GM12878 (cell line): ENCODE data around the gene ADSS2. TPM values are rescaled to one million over a fixed set of nuclear protein-coding genes. Genes with fewer than 3 reads are reported as not detected.

Source experiments
- ATAC-seq: fragments of 200-7000 bp; cut with Tn5 transposase; 3 replicates; pipeline ENCODE4 v1.9.1; 2020; ENCODE audit warnings: mild to moderate bottlenecking, moderate library complexity
- Bru-seq: library from RNA; stranded (reverse); fragments of 400-500 nt; gene quantifications from one replicate; lab custom pipeline; 2021; lab: Mats Ljungman, UMichigan
- BruChase-seq, 2 experiments: library from RNA; stranded (reverse); fragments of 400-500 nt; gene quantifications; one replicate each; lab custom pipeline; 2021; lab: Mats Ljungman, UMichigan
- BruUV-seq: library from RNA; stranded (reverse); fragments of 400-500 nt; replicated peaks from 2 replicates; lab custom pipeline; 2021; lab: Mats Ljungman, UMichigan
- CTCF ChIA-PET: fragments of 300-600 bp; sonication (Branson Sonifier 250); formaldehyde crosslinking; extraction: SDS; loops from one replicate; lab custom pipeline; 2021; ENCODE audit warnings: inconsistent platforms; lab: Yijun Ruan, JAX
- POLR2A ChIA-PET: fragments of 350-600 bp; formaldehyde crosslinking; extraction: SDS; loops from one replicate; lab custom pipeline; 2021; ENCODE audit warnings: inconsistent platforms; lab: Charles Lee
- RAD21 ChIA-PET: fragments of 300-600 bp; sonication (Branson Sonifier 250); formaldehyde crosslinking; loops from one replicate; lab custom pipeline; 2023; ENCODE audit warnings: antibody characterized with exemption; ENCODE audit not compliant: unreplicated experiment; lab: Charles Lee
- SMC1A ChIA-PET: fragments of 300-600 bp; sonication (Branson Sonifier 250); formaldehyde crosslinking; loops from one replicate; lab custom pipeline; 2023; ENCODE audit not compliant: unreplicated experiment, uncharacterized antibody; lab: Charles Lee
- DNase-seq: peaks from one replicate; pipeline ENCODE4 v3.0.0-alpha.2; 2011; ENCODE audit warnings: low read depth, low spot score
- FAIRE-seq: peaks from 3 replicates; lab custom pipeline; 2011; peaks lifted over from hg19 to GRCh38; lab: Jason Lieb, UNC
- H2AFZ ChIP-seq: 2 replicates; pipeline ENCODE4 v1.6.0; 2011; ENCODE audit warnings: low read depth, low read length, control low read depth; ENCODE audit not compliant: control insufficient read depth
- H3K27ac ChIP-seq: 2 replicates; pipeline ENCODE4 v1.5.1; 2011; ENCODE audit warnings: control low read depth; ENCODE audit not compliant: control insufficient read depth, insufficient read depth
- H3K27me3 ChIP-seq, 2 experiments: replicated peaks in 1 of 2; 2 replicates each; pipeline versions ENCODE4 v1.6.0 to v1.6.1; 2011; ENCODE audit warnings: low read length in 1 of 2; ENCODE audit not compliant: control insufficient read depth in 2 of 2, insufficient read depth in 2 of 2
- H3K36me3 ChIP-seq, 2 experiments: 2 replicates each; pipeline ENCODE4 v1.5.1; 2011; ENCODE audit warnings: low read length in 1 of 2; ENCODE audit not compliant: control insufficient read depth in 2 of 2, insufficient read depth in 2 of 2
- H3K4me1 ChIP-seq: 2 replicates; pipeline ENCODE4 v1.6.1; 2011; ENCODE audit warnings: mild to moderate bottlenecking, low read length, moderate library complexity, mixed read lengths; ENCODE audit not compliant: control insufficient read depth, insufficient read depth
- H3K4me2 ChIP-seq: 2 replicates; pipeline ENCODE4 v1.6.0; 2011; ENCODE audit warnings: control low read depth; ENCODE audit not compliant: control insufficient read depth, insufficient read depth
- H3K4me3 ChIP-seq: fragments of 200-600 bp; sonication (generic); 2 replicates; pipeline ENCODE4 v1.5.1; 2016
- H3K79me2 ChIP-seq: 2 replicates; pipeline ENCODE4 v1.6.0; 2011; ENCODE audit warnings: low read length; ENCODE audit not compliant: control insufficient read depth, insufficient read depth
- H3K9ac ChIP-seq: 2 replicates; pipeline ENCODE4 v1.8.0; 2011; ENCODE audit warnings: low read length, control low read depth, mixed read lengths; ENCODE audit not compliant: control insufficient read depth, insufficient read depth
- H3K9me3 ChIP-seq: replicated peaks from 3 replicates; pipeline ENCODE4 v1.5.1; 2011; ENCODE audit warnings: mild to moderate bottlenecking, low read length; ENCODE audit not compliant: control insufficient read depth, insufficient read depth
- H4K20me1 ChIP-seq: 2 replicates; pipeline ENCODE4 v1.6.0; 2011; ENCODE audit not compliant: control insufficient read depth, insufficient read depth
- DPF2 ChIP-seq: fragments of 450-650 bp; IDR thresholded peaks from 2 replicates; pipeline ENCODE4 v1.6.1; 2017; ENCODE audit warnings: mild to moderate bottlenecking
- EP300 ChIP-seq, 2 experiments: fragments of 150-350 bp in 1 of 2; IDR thresholded peaks; 2 replicates each; pipeline ENCODE4 v1.6.1; 2011 to 2012; ENCODE audit warnings: low read depth in 2 of 2, low read length in 2 of 2, borderline replicate concordance in 1 of 2, improper control_type of control experiment in 1 of 2, inconsistent platforms in 1 of 2; ENCODE audit not compliant: control insufficient read depth in 1 of 2
- GATAD2B ChIP-seq: fragments of 450-650 bp; conservative IDR thresholded peaks from 2 replicates; pipeline ENCODE4 v1.6.1; 2017; ENCODE audit warnings: low read depth, mild to moderate bottlenecking, moderate library complexity
- MEF2B ChIP-seq: fragments of 450-650 bp; IDR thresholded peaks from 2 replicates; pipeline ENCODE4 v1.6.1; 2018; ENCODE audit warnings: mild to moderate bottlenecking, moderate library complexity; ENCODE audit not compliant: partially characterized antibody, poor library complexity, severe bottlenecking
- RAD51 ChIP-seq: fragments of 450-650 bp; IDR thresholded peaks from 2 replicates; pipeline ENCODE4 v1.6.1; 2016; ENCODE audit warnings: moderate library complexity, mild to moderate bottlenecking, inconsistent platforms
- SMAD1 ChIP-seq: fragments of 450-650 bp; IDR thresholded peaks from 2 replicates; pipeline ENCODE4 v1.6.1; 2018; ENCODE audit warnings: mild to moderate bottlenecking, low read depth; ENCODE audit not compliant: partially characterized antibody
- WGBS: methylation state at CpG from one replicate; pipeline ENCODE4 v1.1.6; 2016; ENCODE audit warnings: low lambda C conversion rate; ENCODE audit not compliant: insufficient replicate concordance, insufficient coverage; ENCODE audit errors: missing lambda C conversion rate; 5-methylcytosine and 5-hydroxymethylcytosine counted together
- in situ Hi-C: fragments of 300-500 bp; cut with MboI; formaldehyde crosslinking; loops from 9 replicates; pipeline ENCODE4 v1.14.3; 2018; ENCODE audit warnings: mixed read lengths
- intact Hi-C: fragments of 100-400 bp; cut with micrococcal nuclease; formaldehyde crosslinking; loops from one replicate; pipeline ENCODE4 v1.14.2; 2022; ENCODE audit not compliant: unreplicated experiment
- long read RNA-seq, 2 experiments: library from polyadenylated mRNA; unstranded; transcript quantifications; one replicate each; pipeline ENCODE4 v2.0.0, GENCODE V29; 2019 to 2020
- polyA minus RNA-seq, 3 experiments: library from RNA; depleted of rRNA, polyadenylated mRNA; stranded (reverse); fragments of >200 nt; gene quantifications; 2 replicates each; pipeline ENCODE4 v1.2.3, GENCODE V29; 2011
- polyA plus RNA-seq, 11 experiments: library from polyadenylated mRNA; depleted of rRNA in 4 of 11; unstranded in 6 of 11; stranded (reverse) in 5 of 11; fragments of >200 nt; fragmentation: Nextera tagmentation in 4 of 11; fragmentation: Illumina TruSeq in 1 of 11; extraction: Ambion mirVana in 4 of 11; extraction: Trizol in 1 of 11; gene quantifications; 1 replicate in 1 of 11; 2 replicates in 10 of 11; pipeline versions ENCODE4 v1.2.1 to v1.2.3, GENCODE V29; 2011 to 2016; ENCODE audit warnings: inconsistent platforms in 2 of 11, missing spikeins in 2 of 11, low read depth in 1 of 11
- total RNA-seq, 4 experiments: library from RNA; depleted of rRNA in 3 of 4; stranded (reverse); fragments of >200 nt in 3 of 4; fragmentation: Illumina TruSeq in 1 of 4; extraction: Trizol in 1 of 4; gene quantifications; 2 replicates each; pipeline versions ENCODE4 v1.2.1 to v1.2.3, GENCODE V29; 2013 to 2021
- TF ChIP-seq, protein P1 (sequence below): IDR thresholded peaks from 2 replicates; pipeline ENCODE4 v1.6.1; 2011; ENCODE audit warnings: low read depth, low read length, improper control_type of control experiment, borderline replicate concordance
- TF ChIP-seq, protein P2 (sequence below): fragments of 450-650 bp; IDR thresholded peaks from 2 replicates; pipeline ENCODE4 v1.6.1; 2017; ENCODE audit warnings: antibody characterized with exemption, mild to moderate bottlenecking, moderate library complexity
- TF ChIP-seq, protein P3 (sequence below): fragments of 450-650 bp; formaldehyde crosslinking; IDR thresholded peaks from 2 replicates; pipeline ENCODE4 v1.5.0; 2022; ENCODE audit warnings: mild to moderate bottlenecking, missing genetic modification characterization

The ADSS2 gene
- total RNA-seq (2013; cell fraction: nucleolus; rRNA removed) = 83.9 and 86.4 TPM in 2 replicates
- total RNA-seq (2014; rRNA removed) = 36.4 and 45.2 TPM in 2 replicates
- 42.0 and 45.3 TPM in 2 replicates for total RNA-seq (2014; rRNA removed; fragmentation: Illumina TruSeq; extraction: Trizol)
- 38.3 and 41.5 TPM in 2 replicates for total RNA-seq (2021)
- 16.6 TPM for polyA plus RNA-seq (2011; ENCODE audit: low read depth)
- polyA plus RNA-seq (2011; rRNA removed) = 39.8 and 68.1 TPM in 2 replicates
- 12.3 and 13.9 TPM in 2 replicates for polyA plus RNA-seq (2011; cell fraction: cytosol; rRNA removed)
- 19.8 and 26.7 TPM in 2 replicates for polyA plus RNA-seq (2011; cell fraction: nucleus; rRNA removed)
- polyA plus RNA-seq (2012) = 24.8 and 28.8 TPM in 2 replicates
- polyA plus RNA-seq (2014; fragmentation: Illumina TruSeq; extraction: Trizol) = 49.3 and 62.7 TPM in 2 replicates
- 10 to 100 TPM in 1 of 2 experiments, 1 to 10 TPM in 1; 8.1 to 15.6 TPM for polyA plus RNA-seq (2014; fragmentation: Nextera tagmentation; extraction: Ambion mirVana)
- 38.6 and 47.8 TPM in 2 replicates for polyA plus RNA-seq (2014; rRNA removed)
- polyA plus RNA-seq (2016; fragmentation: Nextera tagmentation; extraction: Ambion mirVana) = 10 to 100 TPM; 38.0 to 43.5 TPM
- 11.4 and 17.5 TPM in 2 replicates for polyA minus RNA-seq (2011; rRNA and poly(A)+ RNA removed)
- polyA minus RNA-seq (2011; cell fraction: cytosol; rRNA and poly(A)+ RNA removed) = 10.8 and 12.1 TPM in 2 replicates
- polyA minus RNA-seq (2011; cell fraction: nucleus; rRNA and poly(A)+ RNA removed) = 14.4 and 30.3 TPM in 2 replicates
- Bru-seq, nascent RNA = percentile 90 among the genes with signal in this experiment
- percentile 86 among the genes with signal in this experiment for BruChase-seq, experiment 1, labeled RNA remaining after a 6-hour chase
- BruChase-seq, experiment 2, labeled RNA remaining after a 2-hour chase = percentile 90 among the genes with signal in this experiment
- long read RNA-seq, experiment 1, transcript ADSS-201 (13 exons, 2,780 nt) = major isoform, 45 of 53 reads
- long read RNA-seq, experiment 1, partial matches to known transcripts = 6 of 53 reads
- long read RNA-seq, experiment 1, other reads (novel, unspliced or antisense) = 2 of 53 reads
- long read RNA-seq, experiment 2, transcript ADSS-201 (13 exons, 2,780 nt) = major isoform, 338 of 379 reads
- long read RNA-seq, experiment 2, partial matches to known transcripts = 14 of 379 reads
- long read RNA-seq, experiment 2, other reads (novel, unspliced or antisense) = 27 of 379 reads

DNA sequence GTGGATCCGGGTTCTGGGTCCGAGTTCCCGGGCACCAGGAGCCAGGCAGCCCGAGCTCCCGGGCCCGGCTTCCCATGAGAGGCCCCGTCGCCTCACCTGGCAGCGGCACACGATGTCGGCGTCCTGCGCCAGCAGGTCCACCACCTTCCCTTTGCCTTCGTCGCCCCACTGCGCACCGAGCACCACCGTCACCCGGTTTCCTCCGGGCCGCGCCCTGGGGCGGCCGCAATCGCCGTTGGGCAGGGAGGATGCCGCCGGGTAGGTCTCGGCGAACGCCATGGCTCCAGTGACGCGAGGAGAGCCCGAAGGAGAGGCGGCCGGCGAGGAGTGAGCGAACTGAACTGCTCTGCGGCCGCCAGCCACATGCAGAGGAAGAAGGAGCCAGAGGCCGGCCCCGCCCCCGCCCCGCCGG lies at the start of gene ADSS2:
Gene ADSS2, minus strand, starts transcription at position 371 of the 412 bp plus-strand sequence. Its CDS starts 92 bp downstream, at position 279.
- Histone ChIP-seq H3K27me3 (no peaks in the 10 kb centered on the region), H3K36me3 (peaks cover 0 to 3% of the 10 kb centered on the region in 2 experiments; a peak in 1 of 4 replicates), H3K4me1 (peaks cover 4% of the 10 kb centered on the region; the same call in 1 of the 2 replicates), H3K79me2 (peaks cover 50% of the 10 kb centered on the region), H3K4me2 (peak within 1 kb of the TSS; percentile 94), H3K9me3 (no peaks in the 10 kb centered on the region; the same call in 2 of the 3 replicates), H3K4me3 (peak within 1 kb of the TSS; percentile 96), H3K9ac (peak within 1 kb of the TSS; percentile 95), H3K27ac (peak within 1 kb of the TSS; percentile 93), H2AFZ (peak within 1 kb of the TSS; percentile 78), H4K20me1 (no peaks in the 10 kb centered on the region)
- WGBS = under 1% methylated on average over 34 of the region's 45 CpGs
- intact Hi-C loops = loop anchor here (1.0 to 10.0 kb wide), 6 partner anchors 132 to 1194 kb away; partner anchors contain the start of genes CEP170, COX20 and SDCCAG8
- no peak for ATAC-seq
- ChIA-PET SMC1A (interaction anchor here (0.8 kb wide), 1 partner anchor 129 kb away, joined by 5 read pairs; no protein-coding TSS in a partner anchor), RAD21 (no interaction called here), CTCF (no interaction called here), POLR2A (no interaction called here)
- no peak for FAIRE-seq
- in situ Hi-C loops = loop anchor here (5.0 to 10.0 kb wide), 2 partner anchors 201 to 523 kb away; partner anchors contain the start of gene DESI2
- BruUV-seq = no TSS peak
- DNase-seq = no peak
- TF ChIP-seq RAD51 = no peak
- no peak for TF ChIP-seq EP300 (IDR thresholded peaks at IDR 0.05; ENCODE audit: borderline replicate concordance in 1 of 2, control insufficient read depth in 1 of 2, low read depth in 2 of 2, low read length in 2 of 2)
- TF ChIP-seq, protein P1, sequence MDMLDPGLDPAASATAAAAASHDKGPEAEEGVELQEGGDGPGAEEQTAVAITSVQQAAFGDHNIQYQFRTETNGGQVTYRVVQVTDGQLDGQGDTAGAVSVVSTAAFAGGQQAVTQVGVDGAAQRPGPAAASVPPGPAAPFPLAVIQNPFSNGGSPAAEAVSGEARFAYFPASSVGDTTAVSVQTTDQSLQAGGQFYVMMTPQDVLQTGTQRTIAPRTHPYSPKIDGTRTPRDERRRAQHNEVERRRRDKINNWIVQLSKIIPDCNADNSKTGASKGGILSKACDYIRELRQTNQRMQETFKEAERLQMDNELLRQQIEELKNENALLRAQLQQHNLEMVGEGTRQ = no peak
- no peak for TF ChIP-seq SMAD1
- TF ChIP-seq, protein P2, sequence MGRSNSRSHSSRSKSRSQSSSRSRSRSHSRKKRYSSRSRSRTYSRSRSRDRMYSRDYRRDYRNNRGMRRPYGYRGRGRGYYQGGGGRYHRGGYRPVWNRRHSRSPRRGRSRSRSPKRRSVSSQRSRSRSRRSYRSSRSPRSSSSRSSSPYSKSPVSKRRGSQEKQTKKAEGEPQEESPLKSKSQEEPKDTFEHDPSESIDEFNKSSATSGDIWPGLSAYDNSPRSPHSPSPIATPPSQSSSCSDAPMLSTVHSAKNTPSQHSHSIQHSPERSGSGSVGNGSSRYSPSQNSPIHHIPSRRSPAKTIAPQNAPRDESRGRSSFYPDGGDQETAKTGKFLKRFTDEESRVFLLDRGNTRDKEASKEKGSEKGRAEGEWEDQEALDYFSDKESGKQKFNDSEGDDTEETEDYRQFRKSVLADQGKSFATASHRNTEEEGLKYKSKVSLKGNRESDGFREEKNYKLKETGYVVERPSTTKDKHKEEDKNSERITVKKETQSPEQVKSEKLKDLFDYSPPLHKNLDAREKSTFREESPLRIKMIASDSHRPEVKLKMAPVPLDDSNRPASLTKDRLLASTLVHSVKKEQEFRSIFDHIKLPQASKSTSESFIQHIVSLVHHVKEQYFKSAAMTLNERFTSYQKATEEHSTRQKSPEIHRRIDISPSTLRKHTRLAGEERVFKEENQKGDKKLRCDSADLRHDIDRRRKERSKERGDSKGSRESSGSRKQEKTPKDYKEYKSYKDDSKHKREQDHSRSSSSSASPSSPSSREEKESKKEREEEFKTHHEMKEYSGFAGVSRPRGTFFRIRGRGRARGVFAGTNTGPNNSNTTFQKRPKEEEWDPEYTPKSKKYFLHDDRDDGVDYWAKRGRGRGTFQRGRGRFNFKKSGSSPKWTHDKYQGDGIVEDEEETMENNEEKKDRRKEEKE = no peak
- TF ChIP-seq GATAD2B = 0 out of 2 replicates have a peak, but pooled peaks have one; percentile 27
- 0 out of 2 replicates have a peak, but pooled peaks have one; percentile 61 for TF ChIP-seq DPF2
- no peak for TF ChIP-seq MEF2B
- TF ChIP-seq, protein P3, sequence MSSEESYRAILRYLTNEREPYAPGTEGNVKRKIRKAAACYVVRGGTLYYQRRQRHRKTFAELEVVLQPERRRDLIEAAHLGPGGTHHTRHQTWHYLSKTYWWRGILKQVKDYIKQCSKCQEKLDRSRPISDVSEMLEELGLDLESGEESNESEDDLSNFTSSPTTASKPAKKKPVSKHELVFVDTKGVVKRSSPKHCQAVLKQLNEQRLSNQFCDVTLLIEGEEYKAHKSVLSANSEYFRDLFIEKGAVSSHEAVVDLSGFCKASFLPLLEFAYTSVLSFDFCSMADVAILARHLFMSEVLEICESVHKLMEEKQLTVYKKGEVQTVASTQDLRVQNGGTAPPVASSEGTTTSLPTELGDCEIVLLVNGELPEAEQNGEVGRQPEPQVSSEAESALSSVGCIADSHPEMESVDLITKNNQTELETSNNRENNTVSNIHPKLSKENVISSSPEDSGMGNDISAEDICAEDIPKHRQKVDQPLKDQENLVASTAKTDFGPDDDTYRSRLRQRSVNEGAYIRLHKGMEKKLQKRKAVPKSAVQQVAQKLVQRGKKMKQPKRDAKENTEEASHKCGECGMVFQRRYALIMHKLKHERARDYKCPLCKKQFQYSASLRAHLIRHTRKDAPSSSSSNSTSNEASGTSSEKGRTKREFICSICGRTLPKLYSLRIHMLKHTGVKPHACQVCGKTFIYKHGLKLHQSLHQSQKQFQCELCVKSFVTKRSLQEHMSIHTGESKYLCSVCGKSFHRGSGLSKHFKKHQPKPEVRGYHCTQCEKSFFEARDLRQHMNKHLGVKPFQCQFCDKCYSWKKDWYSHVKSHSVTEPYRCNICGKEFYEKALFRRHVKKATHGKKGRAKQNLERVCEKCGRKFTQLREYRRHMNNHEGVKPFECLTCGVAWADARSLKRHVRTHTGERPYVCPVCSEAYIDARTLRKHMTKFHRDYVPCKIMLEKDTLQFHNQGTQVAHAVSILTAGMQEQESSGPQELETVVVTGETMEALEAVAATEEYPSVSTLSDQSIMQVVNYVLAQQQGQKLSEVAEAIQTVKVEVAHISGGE (CRISPR knock-in tag) = no peak
